SKM-1 treated with dmso at 0.1 percent for 144 hours (cell line): ENCODE results near the gene NTRK3.
"Not testable (repeated sequence)": the region's sequence is repeated elsewhere in the genome, so short reads cannot be mapped to it uniquely, and the experiment has no call there.

ENCODE experiments used
- DNase-seq: peaks from one replicate; lab custom pipeline; 2025; ENCODE audit not compliant: unreplicated experiment; lab: John Stamatoyannopoulos, UW

Gene NTRK3

DNA sequence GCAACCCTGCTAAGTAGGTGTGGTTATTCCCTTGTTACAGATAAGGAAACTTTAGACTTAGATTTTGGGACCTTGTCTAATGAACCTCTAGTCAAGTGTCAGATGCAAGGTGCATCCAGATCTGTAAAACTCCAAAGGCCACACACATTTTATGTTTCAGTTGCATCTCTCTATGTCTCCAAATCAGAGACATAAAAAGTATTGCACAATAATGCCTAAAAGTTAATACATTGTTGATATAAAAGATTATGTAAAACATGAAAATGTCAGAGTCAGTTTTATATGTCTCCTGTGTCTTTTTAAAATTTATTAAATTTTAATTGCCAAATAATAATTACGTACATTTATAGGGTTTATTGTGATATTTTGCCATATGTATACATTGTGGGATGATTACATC, 408.5 kb downstream of the NTRK3 start:
- no peak for DNase-seq

DNA sequence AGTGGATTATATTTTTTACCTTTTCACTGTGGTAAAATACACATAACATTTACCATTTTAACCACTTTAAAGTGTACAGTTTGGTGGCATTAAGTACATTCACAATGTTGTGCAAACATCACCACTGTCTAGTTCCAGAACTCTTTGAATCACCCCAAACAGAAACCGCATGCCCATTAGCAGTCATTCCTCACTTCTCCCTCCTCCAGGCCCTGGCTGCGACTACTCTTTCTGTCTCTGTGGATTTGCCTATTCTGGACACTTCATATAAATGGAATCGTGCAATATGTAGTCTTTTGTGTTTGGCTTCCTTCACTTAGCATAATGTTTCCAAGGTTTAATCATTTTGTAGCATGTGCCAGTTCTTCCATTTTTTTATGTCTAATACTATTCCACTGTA, 409.8 kb downstream of the NTRK3 start:
- no peak for DNase-seq

DNA sequence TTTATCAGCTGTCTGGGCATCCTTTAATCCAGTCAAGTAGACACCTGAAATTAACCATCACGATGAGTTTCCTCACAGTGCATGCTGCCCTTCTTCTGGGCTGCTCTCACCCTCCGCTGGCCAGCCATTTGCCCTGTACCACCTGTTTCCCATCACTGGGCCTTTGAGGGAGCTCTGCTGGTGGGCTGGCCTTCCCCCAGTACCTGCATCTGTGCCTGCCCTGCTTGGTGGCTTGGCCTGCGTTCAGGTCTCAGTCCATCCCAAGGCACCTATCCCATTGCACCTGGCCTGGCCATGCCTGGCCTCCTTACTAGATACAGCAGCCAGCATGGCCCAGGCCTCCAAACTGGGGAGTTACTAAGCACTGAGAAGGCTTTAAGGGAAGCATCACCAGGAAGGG, 413.2 kb downstream of the NTRK3 start:
- DNase-seq: no peak

DNA sequence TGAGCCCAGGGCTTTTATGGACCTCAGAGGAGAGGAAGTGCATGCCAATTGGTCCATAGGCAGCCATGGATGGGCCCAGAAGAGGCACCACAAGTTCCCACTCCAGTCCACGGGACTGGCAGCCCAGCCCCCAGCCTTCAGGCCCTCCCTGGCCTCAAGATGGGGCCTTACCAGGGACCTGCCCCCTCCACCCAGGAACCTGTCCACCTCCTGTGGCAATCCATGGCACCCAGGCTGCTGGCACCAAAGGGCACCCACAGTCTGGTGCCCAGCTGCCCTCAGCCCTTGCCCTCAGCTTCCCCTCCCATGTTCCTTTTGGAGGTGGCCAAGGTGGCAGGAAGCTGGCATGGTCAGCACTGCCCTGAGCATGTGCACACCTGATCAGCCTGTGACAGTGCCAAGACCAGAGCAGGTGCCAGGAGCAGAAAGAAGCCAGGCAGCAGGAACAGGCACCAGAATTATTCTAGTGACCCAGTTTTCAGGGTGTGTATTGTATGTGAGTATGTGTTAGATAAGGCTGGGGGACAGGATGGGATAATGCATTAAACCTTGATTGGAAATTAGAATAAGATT, 415.0 kb downstream of the NTRK3 start:
- DNase-seq: no peak

DNA sequence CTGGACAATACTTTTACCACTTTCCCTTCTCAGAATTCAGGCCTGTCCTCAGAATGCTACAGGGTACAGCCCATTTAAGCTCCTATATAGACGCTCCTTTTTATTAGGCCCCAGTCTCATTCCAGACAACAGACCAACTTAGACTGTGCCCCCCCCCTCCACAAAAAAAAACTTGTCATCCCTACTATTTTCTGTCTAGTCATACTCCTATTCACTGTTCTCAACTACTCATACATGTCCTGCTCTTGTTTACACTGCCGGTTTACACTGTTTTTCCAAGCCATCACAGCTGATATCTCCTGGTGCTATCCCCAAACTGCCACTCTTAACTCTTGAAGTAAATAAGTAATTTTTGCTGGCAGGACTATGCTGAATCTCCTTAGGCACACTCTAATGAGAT, 420.7 kb downstream of the NTRK3 start:
- DNase-seq: not testable (repeated sequence)

DNA sequence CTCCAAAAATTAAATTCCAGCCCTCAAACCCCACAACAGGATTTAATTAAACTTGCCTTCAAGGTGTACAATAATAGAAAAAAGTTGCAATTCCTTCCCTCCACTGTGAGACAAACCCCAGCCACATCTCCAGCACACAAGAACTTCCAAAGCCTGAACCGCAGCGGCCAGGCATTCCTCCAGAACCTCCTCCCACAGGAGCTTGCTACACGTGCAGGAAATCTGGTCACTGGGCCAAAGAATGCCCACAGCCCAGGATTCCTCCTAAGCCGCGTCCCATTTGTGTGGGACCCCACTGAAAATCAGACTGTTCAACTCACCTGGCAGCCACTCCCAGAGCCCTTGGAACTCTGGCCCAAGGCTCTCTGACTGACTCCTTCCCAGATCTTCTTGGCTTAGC, 423.2 kb downstream of the NTRK3 start:
- not testable (repeated sequence) for DNase-seq

DNA sequence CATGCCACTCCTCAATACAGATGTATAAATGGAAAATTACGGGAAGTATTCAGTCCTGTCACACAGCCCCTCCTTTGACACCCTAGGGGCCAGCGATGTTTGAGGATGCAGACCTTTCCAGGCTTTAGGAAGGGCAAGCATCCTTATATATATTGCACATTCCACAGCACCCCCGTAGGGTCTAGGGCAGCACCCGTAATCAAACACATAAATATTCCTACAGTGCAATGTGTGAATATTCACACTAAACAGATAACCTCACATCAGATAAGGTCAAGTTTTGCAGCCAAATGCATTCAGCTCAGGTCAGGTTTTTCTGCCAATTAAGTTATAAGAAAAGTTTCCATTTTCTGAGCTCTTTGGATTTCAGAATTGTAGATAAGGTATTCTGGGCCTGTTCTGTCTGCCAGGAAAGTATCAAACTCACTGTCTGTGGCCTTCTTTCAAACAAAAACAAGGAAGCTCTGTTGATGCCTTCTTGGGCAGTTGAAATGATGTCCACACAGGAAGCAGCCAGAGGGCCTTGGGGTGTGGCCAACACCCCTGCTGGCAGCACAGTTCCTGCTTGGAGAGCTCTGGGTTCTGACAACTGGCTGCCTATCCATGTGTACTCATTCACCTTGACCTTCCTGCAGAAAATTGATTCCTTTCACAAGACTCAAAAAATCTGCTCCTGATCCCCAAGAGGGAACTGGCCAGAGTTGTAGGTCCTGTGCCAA, 427.0 kb downstream of the NTRK3 start:
- peak; percentile 50 for DNase-seq

DNA sequence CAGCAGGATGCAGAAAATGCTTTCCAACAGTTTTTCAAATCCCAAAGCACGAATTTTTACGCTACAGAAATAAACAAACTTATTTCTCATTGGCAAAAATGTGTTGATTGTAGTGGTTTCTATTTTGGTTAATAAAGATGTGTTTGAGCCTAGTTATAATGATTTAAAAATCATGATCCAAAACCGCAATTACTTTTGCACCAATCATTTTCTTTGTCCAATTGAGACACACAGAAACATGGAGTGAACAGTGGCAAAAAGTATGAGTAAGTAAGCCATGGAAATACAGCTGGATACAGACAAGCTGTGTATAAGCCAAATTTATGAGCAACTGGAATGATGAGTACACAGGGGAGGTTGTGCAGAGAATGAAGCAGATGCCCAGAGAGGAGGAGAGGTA, 427.9 kb downstream of the NTRK3 start:
- no peak for DNase-seq

DNA sequence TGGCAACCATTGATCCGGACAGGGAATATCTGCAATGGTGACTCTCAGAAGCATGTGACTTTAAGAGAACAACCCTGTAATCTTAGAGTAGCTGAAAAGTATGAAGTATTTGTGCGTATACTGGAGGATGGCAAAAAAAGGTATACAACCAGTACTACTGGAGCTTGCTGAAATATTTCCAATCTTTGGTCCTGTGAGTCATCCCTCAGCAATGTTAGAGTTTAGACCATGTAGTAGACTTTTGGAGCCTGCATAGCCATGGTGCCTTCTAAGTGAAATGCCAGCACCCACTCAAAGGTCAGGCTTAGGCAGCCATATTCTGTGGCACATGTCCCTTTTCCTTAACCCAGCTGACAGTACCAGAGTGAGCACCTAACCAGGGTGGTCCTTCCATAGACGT, 429.4 kb downstream of the NTRK3 start:
- no peak for DNase-seq

DNA sequence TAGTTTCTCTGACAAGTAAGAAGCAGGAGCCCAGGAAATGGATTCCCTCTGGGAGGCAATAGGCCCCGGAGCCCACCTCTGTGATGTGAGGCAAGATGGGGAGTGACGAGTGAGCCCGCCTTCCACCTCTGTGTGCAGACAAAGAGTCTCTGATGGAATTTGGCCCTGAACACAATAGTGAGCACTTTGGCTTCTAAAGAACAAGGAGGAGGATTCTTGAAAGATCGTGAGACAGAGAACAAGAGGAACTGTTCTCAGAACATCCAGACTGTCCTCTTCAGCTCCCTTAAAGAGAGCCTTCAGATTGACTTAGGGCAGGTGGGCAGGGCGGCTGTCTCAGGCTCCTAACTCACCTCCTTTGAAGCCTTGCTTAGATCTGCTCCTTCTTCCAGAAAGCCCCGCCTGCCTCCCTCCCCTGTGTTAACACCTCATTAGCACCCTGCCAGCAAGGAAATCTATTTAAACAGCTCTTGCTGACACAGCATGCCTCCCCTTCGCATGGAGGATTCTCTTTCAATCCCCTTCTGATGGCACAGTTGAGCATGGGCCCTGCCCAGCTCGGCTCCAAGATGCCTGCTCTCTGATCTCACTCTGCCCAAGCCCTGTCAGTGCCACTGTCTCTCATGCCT, 430.3 kb downstream of the NTRK3 start:
- no peak for DNase-seq

DNA sequence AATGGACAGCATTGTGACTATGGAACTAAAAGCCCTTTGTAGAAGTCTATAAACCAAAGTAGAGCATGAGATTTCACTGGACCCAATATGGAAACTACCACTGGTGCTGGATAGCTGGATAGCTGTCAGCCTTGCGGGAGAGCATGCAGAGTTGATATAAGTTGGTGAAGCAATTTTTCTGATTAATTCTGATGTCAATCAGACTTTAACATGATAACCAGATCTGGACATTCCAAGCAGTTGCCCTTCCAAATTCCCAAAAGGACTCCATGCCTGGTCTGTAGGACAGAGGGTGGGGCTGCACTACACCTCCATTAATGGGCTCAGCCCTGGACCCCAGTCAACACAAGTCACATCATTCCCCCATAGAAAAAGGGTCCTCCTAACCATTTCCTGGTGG, 437.8 kb downstream of the NTRK3 start:
- DNase-seq: no peak

DNA sequence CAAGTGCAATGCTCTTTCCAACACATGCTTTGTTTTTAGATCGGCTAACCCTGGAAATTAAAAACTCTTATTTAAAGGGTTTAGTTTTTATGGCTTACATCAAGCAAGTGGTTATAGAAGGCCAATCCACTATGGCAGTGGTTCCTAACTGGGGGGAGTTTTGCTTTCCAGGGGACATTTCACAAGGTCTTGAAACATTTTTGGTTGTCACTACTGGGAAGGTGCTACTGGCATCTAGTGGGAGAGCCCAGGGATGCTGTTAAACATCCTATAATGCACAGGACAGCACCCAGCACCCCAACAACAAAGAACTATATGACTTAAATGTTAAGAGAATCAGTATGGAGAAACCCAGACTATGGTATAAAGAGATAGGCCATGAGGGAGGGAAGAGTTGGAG, 439.0 kb downstream of the NTRK3 start:
- no peak for DNase-seq

DNA sequence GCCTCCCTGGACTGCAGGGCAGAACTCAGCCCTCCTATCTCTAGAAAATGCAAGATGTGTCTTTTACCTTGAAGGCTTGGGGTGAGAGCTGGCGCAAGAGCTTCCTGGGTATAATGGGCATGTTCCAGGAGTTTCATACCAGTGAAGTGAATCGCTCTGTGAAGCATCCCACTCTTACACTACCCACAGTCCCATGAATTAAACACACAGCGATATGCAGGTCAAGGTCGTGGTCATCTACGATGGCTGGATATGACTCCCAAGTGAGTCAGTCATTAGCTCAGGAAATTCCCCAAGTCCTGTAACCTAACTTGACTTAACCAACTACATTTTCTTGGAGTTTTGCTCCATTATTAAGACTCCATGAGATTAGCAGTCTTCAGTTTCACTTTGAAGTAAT, 439.7 kb downstream of the NTRK3 start:
- no peak for DNase-seq

DNA sequence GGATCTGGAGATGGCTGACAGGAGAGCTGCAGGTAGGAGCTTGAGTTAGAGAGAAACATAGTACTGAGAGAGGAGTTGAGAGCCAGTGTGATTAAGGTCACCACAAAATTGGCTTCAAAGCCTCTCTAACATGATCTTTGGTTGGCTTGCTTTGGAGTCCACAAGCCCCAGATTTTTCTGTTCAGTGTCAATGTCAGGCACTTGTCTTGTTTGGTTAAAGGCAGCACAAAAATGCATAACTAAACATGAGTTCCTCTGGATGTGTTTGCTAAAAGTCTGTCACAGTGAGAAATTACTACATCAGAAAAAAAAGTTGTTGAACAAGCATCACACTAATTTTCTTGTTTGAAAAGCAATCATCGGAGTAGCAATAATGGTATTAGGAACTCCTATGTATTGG, 440.5 kb downstream of the NTRK3 start:
- no peak for DNase-seq
